GM19193 (cell line): ENCODE results near the gene RIC1.

Experiments used
- POLR2A ChIP-seq: IDR thresholded peaks from 4 replicates; pipeline ENCODE4 v1.6.1; 2011; ENCODE audit not compliant: insufficient read depth, insufficient read length; ENCODE audit errors: extremely low read depth

The RIC1 gene

GRCh38 chr9:5786370-5787127, 157.6 kb downstream of the RIC1 start:
- no peak for TF ChIP-seq POLR2A

GRCh38 chr9:5787220-5787619, 158.3 kb downstream of the RIC1 start:
- TF ChIP-seq POLR2A: no peak

DNA sequence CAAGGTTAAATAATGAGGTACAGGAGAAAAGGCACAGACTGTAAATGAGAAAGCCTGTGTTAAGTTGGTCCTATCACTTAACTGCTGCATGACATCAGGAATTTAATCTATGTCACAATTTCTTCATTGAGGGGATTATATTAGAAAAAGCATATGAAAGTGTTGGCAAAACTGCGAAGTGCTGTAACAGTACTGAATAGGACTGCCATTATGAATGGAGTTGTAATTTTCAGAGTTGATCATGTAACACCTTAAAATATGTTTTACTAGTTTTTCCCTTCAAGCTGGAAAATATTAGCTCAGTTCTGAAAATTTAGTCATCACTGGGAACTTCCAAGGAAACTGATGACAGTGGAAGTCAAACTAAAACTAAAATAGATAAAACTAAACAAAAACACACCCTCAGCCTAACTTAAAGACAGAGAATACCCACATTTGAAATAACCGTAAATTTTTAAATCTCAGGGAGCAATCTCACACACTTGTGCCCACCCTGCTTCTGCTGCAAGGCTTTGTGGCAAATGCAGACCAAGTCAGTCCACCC, 158.9 kb downstream of the RIC1 start:
- no peak for TF ChIP-seq POLR2A

DNA sequence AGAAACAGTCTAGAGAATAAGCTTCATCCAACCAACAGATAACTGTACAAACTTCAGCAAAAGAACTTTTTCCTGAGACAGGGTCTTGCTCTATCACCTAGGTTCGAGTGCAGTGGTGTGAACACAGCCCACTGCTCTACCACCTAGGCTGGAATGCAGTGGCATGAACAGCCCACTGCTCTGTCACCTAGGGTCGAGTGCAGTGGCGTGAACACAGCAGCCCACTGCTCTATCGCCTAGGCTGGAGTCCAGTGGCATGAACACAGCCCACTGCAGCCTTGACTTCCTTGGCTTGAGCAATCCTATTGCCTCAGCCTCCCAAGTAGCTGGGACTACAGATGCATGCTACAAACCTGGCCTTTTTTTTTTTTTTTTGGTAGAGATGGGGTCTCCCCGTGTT, 160.6 kb downstream of the RIC1 start:
- no peak for TF ChIP-seq POLR2A

DNA sequence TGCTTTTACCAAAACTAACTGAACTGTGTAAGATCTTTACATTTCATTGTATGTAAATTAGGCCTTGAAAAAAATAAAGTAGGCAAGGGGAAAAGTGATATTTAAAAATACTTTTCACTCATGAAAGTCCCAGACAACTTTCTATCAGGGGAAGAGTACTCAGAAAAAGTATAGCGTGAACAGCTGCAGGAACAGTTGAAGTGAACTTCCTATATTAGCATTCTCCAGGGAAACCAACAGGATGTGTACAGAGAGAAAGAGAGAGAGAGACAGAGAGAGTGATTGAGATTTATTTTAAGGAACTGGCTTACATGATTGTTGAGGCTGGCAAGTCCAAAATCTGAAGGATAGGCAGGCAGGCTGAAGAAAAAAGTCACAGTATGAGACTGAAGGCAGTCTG, 162.0 kb downstream of the RIC1 start:
- TF ChIP-seq POLR2A: no peak

DNA sequence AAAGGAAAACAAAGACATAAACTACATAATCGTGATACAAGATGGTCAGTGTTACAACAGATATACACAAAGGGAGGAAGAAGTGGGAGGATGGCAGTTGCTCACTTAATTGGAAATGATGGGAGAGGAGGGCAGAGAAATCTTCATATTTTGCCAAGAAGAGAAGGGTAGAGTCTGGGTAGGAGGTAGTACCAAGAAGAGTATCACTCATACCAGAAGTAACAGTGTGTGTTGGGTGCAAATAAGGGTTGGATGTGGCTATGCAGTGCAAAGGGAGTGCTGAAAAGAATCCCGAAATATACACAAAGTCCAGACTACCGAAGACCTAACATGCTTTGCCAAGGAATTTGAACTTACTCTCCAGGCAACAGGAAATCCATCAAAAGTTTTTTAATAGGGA, 163.0 kb downstream of the RIC1 start:
- TF ChIP-seq POLR2A: no peak

DNA sequence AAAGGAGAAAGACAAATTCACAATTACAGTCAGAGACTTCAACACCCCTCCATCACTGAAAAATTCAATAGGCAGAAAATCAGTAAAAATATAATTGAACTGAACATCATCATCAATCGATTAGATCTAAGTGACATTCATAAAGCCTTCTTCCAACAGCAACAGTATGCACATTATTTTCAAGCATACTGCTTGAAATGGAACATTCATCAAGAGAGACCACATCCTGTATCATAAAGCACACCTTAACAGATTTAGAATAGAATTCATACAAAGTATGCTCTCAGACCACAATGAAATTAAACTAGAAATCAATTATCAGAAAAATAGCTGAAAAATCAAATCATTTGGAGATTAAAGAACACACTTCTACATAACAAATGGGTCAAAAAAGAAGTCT, 164.9 kb downstream of the RIC1 start:
- no peak for TF ChIP-seq POLR2A

DNA sequence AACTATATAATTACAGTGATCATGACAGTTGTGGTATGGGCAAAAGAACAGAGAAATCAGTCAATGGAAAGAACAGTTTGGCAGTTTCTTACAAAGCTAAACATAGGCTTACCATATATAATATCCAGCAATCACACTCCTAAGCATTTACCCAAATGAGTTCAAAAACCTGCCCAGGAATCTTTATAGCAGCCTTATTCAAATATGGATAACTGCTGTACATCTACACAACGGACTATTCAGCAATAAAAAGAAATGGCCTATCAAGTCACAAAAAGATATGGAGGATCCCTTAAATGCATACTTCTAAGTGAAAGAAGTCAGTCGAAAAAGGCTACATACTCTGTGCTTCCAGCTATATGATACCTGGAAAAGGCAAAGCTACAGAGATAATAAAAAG, 167.4 kb downstream of the RIC1 start:
- no peak for TF ChIP-seq POLR2A

GRCh38 chr9:5798581-5798980, 169.7 kb downstream of the RIC1 start:
- no peak for TF ChIP-seq POLR2A

GRCh38 chr9:5799314-5799713, 170.4 kb downstream of the RIC1 start:
- no peak for TF ChIP-seq POLR2A

GRCh38 chr9:5800969-5801738, 172.2 kb downstream of the RIC1 start:
- TF ChIP-seq POLR2A: no peak

- no peak for TF ChIP-seq POLR2A
These were observed 172.8 kb downstream of the RIC1 start for GRCh38 chr9:5801739-5802113.

DNA sequence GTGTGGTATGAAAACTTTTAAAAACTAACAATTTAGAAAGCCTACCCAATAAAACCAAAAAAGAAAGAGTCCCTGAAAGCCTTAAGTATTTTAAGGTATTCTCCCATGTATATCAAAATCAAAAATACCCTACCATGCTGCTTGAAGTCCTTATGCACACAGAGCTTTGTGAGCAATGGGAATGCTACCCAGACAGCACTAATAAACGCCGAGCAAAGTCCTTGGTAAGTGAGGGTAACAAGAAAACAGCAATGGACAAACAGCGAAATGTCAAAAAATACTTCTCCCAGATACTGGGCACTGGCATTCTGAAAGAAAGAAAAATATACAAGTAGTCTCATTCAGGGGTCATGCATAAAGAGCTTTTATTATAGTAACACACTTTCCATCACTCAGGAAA, 176.6 kb downstream of the RIC1 start:
- TF ChIP-seq POLR2A: no peak

GRCh38 chr9:5811751-5812150, 182.8 kb downstream of the RIC1 start:
- no peak for TF ChIP-seq POLR2A

DNA sequence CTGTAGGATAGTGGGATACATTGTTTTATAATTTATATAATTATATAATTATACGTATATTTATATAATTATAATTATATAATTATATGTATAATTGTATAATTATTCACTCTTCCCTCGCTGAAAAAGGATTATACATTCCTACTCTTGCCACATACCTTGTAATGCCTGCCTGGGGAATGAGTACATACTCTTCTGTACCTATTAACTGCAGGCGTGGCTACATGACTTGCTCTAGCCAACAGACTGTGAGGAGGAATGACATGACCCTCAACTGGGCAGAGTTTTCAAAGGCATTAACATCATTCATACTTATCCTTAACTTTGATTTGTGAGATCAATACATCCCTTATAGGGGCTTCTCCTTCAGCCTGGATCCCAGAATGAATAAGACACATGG, 184.9 kb downstream of the RIC1 start:
- TF ChIP-seq POLR2A: no peak

DNA sequence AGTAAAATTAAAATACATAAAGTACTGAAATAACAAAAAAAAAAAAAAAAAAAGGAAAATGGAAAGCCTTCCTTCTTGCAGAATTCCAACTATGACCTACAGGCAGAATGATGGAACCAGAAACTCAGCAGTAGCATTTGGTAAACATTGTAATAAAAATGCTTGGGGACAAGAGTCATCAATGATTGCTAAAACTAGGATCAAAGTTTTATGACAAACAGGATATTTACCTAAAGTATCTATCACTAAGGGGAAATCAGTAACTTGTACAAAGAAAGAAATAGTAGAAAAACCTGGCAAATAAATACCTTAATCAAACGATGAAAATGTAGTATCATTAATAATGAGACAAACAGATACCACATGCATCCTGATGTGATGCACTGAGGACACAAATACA, 186.6 kb downstream of the RIC1 start:
- no peak for TF ChIP-seq POLR2A
